GM19043 (cell line): ENCODE results near the gene ASCC3.
"Not testable (repeated sequence)": the region's sequence is repeated elsewhere in the genome, so short reads cannot be mapped to it uniquely, and the experiment has no call there.

Experiments used
- ATAC-seq: cut with Tn5 transposase; IDR thresholded peaks from one replicate; pipeline ENCODE4 v1.9.1; 2021; ENCODE audit warnings: low read depth; ENCODE audit not compliant: unreplicated experiment

ASCC3 gene

DNA sequence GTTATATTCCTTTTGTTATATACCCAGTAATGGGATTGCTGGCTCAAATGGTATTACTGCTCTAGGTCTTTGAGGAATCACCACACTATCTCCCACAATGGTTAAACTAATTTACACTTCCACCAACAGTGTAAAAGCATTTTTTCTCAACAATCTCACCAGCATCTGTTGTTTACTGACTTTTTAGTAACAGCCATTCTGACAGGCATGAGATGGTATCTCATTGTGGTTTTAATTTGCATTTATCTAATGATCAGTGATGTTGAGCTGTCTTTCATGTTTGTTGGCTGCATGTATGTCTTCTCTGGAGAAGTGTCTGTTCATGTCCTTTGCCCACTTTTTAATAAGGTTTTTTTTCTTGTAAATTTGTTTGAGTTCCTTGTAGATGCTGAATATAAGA lies 143.4 kb downstream of the ASCC3 start:
- not testable (repeated sequence) for ATAC-seq

DNA sequence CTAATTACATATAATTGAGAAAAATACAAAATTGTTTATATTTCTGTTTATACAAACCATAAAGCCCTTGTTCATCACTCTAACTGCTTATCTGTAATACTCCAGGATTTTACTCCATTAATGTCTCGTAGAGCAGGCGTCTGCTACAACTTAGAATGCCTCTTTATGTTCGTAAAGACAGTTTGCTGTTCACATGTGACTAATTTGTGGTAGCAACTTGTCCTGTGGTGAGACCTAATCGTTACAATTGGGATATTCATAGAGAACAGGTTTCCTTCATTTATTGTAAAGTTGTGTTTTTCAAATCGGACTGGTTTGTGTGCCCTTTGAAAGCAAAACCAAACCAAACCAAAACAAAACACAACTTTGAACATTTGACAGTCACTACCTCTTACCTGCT lies 149.7 kb downstream of the ASCC3 start:
- ATAC-seq = no peak

DNA sequence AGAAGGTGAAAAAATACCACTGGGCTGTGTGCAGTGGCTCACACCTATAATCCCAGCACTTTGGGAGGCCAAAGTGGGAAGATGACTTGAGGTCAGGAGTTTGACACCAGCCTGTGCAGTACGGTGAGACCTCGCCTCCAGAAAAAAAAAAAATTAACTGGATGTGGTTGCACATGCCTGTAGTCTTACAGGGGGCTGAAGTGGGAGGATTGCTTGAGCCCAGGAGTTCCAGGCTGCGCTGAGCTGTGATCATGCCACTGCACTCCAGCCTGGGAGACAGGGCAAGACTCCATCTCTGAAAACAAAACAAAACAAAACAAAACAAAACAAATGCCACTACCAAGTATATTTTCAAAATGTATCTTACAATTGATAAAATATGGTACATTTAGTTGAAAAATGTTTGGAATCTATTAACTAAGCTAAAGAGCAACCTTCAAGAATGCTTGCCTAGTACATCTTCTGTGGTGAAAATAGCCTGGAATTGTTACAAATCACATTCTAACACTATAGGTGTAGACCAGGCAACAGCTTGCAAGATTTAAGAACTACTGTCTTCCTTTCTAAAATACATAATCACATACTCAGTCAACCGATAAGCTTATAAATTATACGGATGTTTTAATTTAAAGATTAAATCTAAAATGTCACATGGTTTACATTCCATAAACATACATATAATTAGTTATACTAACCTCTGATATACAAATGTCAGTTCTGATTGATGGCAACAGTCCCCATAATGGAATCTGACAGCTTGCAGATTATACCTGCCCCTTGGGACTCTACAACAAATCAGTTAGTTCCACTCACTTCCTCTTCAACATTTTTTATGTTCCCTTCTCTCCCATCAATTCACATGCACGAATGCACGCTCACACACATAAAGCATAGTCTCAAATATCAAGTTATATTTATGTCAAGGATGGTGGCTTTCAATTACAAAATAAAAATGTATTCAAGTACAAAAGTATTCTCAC lies 150.8 kb downstream of the ASCC3 start:
- ATAC-seq = no peak

DNA sequence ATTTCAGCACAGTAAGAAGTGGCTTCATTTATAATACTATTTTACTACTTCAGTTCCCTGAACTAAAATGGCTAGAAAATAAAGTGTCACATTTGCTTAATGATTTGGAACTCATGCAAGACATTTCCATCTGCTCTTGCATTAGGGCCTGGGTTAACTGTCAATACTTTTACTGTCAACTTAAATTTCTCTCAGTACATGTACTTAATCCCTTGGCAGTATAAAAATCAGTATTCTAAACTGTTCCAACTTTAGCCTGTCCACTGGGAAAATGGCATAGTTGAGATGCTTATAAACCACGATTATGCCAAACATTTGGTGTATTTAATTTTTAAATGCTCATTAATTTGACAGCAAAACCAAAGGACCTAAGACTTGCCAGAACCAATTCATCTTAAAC lies 154.5 kb downstream of the ASCC3 start:
- ATAC-seq = no peak

DNA sequence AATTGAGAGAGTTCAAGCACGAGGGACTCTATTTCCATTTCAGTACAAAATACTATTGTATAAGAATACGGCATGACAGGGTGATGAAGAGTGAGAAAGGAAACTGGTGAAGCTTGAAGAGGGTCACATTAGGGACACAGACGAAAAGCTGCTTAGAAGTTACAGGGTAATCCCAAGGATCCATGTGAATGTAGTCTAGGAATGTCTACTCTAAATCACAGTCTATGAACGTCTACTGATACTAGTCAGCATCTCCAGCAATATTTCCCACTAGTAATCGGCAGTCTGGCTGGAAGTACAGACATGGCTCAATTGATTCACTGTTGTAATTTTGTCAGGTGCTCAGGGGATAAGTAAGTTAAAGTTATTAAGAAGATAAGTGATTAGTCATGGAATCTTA lies 156.4 kb downstream of the ASCC3 start:
- no peak for ATAC-seq

DNA sequence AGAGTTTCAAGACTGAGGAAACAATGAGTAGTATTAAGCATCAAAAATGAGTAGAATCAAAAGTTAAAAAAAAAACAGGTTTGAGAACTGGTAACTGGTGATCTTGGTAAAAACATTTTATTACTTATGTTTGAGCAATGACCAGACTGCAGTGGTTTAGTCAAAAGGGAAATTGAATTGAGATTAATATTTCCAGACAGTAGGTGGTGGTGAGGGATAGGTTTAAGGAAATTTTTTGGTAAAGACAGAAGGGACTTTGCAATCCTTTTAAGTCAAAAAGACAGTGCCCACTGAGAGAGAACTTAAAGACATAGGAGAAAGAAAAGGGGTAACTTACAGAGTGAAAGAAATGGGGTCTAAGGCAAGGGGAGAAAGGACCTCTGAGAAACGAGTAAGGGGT lies 156.9 kb downstream of the ASCC3 start:
- ATAC-seq = no peak

DNA sequence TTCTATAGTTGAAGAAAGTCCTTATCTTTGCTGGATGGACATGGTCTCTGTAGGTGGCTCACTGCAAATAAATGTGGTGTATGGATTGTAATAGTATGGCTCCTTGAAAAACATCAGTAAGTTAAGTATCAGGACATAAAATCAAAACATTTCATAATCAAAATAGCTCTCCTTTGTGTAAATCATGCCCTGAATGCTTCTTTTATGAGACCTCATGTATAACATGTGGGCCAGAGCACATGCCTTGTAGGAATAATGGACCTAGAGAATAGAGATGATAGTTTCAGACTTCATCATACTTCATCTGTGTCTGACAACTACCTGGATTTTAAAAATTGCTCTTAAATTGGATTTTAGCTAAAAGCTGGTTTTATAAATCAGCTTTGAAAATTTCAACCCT lies 159.9 kb downstream of the ASCC3 start:
- ATAC-seq = no peak

DNA sequence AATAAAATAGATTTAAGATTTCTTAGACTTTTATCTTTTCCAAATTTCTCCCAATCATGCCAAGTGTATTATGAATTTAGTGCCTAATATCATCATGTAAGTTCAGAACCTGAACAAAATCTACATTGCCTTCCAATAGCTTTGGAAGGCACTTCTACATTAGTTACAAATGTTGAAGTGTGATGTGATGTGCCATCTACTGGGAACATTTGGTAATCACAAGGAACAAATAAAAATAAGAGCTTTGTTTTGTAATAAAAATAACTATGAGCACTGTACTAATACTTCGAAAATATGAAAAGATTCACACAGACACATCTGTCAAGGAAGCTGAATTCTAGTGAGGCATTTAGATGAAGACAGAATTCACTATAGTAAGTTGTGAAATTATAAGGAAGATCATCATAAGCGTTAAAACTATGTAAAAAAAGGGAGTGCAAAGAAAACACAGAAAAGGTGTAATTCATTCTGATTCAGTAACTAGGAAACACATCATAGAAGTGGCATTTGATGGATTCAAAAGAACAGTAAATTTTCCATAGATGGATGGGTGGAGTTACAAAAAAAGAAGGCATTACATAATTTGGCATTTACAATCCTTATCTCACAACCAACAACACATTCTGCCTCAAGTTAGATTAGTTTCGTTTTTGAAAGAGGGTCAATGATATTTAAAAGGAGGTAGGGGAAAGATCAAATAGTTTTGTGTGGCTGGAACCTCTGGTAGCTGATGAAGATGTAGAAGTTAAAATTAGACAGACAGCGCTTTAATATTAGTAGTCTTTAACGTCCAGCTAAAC lies 161.0 kb downstream of the ASCC3 start:
- no peak for ATAC-seq

DNA sequence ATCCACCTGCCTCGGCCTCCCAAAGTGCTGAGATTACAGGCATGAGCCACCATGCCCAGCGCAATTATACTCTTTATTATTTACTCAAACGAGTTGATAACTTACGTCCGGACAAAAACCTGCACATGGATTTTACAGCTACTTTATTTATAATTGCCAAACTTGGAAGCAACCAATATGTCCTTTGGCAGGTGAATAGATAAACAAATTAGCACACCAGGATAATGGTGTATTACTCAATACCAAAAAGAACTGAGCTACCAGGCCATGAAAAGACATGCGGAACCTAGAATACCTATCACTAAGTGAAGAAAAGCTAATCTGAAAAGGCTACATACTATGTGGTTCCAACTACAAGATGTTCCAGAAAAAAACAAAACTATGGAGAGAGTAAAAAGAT lies 168.1 kb downstream of the ASCC3 start:
- no peak for ATAC-seq

DNA sequence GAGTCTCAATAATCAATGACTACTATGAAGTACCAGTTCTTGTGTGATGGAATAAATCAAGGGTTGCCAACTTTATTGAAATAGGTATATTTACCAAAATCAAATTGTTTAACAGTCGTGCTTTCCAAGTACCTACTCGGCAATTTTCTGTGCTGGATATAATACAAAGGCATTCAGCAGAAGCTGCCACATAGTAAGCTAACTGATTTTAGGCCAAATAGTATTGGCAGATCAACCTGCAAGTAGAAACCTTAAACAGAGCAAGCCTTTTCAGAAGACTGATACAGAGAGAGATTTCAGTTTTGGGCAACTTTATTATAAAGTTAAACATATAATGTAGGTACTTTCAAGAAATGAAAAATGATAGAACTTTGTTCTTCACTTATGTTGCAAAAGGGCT lies 174.6 kb downstream of the ASCC3 start:
- no peak for ATAC-seq

DNA sequence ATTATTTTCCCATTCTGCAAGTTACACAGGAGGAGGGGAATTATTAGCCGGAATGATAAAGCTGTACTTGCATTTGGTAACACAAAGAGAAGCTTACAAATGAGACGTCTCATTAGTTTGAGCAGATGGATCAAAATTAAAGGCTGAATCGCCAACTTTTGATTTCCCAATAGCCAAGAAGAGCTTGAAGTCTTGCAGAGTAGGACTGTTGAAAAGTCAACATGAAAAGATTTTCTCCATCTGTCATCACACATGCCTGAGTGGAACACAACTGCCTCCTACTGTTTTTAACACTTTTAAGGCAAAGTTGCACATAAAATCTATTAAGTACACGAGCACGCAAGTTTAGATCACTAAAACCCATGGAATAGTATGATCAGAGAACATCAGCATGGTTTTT lies 176.2 kb downstream of the ASCC3 start:
- ATAC-seq = no peak

DNA sequence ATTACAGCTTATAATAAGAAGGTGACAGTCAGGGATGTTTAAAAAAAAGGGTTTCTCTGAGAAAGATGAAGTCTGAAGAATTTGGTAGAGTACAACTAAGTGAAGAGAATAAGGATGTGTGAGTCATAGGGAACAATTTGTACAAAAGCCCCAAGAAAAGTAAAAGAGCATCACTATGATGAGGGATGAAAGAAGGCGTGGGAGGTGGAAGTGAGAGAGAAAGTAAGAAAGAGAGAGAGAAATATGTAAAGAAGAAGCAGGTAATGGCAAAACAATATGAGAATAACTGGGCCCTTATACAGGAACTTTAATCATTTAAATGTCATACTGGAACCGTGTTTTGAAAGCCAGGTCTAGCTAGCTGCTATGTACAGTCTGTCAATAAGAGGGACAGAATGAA lies 179.4 kb downstream of the ASCC3 start:
- ATAC-seq = no peak

DNA sequence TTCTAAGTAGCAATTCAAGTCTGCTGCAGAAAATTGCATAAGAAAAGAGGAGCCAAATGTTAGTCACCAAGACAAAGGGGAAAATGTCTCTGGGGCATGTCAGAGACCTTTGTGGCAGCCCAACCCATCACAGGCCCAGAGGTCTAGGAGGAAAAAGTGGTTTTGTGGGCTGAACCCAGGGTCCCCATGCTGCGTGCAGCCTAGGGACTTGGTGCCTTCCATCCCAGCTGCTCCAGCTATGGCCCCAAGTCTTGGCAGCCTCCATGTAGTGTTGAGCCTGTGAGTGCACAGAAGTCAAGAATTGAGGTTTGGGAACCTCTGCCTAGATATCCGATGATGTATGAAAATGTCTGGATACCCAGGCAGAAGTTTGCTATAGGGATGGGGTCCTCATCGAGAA lies 181.1 kb downstream of the ASCC3 start:
- ATAC-seq = no peak

DNA sequence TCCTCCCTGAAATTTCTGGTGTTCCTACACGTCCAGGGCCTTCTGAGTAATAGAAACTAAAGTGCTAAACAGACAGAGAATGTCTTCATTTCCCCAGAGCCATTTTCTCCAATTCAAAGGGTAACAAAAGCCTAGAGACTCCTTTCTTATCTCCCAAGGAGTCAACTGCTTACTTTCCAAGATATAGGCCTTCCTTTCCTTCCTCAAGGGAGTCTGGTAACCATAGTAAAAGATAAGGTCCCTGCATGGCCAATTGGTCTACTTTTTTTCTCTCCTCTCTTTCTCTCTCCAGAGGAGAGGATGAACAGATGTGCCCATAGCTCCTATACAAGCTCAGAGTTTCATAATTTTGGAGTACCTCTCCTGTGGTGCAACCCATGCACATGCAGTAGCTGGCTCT lies 185.7 kb downstream of the ASCC3 start:
- ATAC-seq = no peak

DNA sequence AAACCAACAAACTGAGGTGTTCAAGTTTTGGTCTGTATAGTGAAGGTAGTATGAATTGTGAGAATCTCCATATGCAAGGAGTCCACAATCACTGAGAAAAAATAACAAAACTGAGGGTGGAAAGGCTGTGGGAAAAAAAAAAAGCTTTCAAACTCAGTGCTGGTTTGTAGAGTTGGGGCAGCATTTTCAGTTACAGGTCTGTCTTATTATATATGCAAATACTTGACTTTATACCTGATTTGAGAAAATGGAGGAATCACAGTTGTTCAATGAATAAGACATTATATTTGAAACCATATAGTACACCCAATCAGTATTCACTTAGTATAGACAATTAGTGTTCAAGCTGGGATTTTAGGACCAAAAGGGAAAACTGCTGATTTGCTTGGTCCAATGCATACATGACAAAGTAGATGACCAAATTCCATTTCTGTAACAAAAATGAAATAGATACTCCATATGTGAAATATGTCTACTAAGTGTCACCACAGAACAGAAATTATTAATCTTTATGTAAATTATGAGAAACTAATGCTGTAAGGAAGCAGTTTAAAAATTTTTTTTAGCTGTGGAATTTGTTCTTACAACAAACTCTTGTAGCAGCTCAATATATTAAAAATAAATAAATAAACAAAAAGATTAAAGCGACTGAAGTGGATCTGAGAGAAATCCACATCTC lies 187.7 kb downstream of the ASCC3 start:
- no peak for ATAC-seq

DNA sequence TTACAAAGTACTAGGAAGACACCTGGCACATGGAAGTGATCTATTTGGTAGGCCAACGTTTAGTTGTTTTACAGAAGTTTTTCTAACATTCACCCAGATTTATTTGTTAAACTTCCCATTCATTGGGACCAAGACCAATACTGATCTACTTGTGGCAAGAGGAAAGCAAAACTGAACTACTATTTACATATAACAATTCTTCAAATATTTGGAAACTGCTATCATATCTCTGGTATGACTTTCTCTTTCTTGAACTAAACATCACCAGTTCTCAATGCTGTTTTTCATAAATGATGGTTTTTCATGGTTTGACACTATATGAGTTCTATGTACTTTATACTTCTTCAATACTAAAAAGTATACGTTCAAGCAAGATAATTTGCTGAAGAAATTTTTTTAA lies 189.2 kb downstream of the ASCC3 start:
- no peak for ATAC-seq

DNA sequence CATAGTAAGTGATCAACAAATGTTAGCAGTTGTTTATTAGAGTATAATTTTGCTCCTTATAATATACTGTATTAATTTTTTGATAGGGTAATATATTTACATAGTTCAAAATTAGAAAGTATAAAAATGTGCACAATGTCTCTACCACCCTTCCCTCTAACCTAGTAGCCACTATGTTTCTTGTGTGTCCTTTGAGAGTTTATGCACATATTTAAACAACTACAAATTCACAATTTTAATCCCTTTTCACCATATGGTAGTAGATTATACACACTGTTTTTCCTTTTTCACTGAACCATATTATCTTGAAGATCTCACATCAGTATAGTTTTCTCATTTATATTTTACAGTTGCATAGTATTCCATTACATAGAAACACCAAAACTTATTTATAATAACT lies 194.9 kb downstream of the ASCC3 start:
- ATAC-seq = no peak

DNA sequence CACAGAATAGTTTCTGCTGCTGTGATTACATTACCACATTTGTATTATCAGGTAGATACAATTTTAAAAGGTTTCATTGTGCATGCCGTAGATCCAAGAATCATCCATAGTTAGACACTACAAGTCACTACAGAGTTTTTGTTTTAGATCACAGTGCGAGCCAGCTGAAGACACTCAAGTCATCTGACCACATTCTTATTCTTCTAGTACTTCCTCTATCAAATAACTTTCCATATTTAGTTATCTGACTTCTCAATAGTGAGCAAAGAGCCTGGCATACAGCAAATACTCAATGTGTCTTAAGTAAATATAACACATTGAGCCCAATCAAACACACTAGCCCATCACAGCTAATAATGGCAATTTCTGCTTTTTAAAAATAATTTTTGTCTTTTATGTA lies 195.4 kb downstream of the ASCC3 start:
- ATAC-seq = no peak

DNA sequence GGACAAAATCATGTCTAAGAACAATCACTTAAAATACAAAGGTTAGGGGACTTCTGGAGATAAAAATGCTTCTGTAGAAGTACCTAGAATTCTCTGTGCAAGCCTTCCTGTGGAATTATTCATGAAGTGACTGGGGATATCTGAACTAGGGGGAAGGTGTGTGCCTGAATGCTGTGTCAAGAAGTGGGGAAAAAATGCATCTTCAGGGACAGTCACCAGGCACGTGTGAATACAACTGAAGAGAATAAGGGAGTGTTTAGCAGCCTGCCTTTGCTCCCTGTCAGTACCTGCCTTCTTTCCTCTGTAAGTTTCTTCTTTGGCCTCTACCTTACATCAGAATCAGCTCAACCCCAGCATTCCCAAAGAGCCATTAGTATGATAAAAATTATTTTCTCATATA lies 201.0 kb downstream of the ASCC3 start:
- ATAC-seq = no peak

DNA sequence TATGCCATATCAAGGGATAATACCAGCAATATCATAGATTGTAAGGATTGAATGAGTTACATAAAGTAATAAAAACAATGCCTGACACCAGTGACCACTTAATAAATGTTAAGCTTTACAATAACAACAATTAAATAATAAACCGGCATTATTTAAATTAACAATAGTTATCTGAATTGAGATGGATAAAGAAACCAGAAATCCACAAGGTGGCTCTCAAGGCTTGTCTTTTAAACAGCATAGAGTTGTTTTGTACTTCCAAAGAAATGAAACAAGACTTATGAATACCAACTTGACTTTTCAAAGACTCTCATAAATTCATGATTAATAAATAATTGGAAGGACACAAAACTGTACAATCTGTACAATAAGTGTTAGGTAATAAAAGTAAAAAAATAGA lies 203.1 kb downstream of the ASCC3 start:
- no peak for ATAC-seq

DNA sequence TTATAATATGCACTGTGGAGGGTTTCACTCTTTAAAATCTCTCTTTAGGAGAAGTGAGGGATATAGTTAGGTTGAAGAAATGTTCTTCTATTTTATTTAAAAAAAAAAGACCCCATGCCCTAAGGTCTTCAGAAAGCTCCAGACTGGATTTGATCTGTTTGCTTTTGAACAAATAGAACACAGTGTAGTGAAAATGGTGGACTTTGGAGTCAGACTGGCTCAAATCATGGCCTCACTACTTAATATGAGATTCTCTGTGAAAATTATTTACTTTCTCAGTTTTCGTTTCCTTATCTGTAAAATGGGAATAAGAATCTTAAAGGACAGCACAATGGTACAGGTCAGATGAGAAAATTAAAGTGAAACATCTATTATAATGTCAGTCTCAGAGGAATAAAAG lies 203.9 kb downstream of the ASCC3 start:
- no peak for ATAC-seq
